ENCODE data around the gene AUTS2. TPM values are rescaled to one million over a fixed set of nuclear protein-coding genes. Genes with fewer than 3 reads are reported as not detected.
A peak's percentile ranks its signal among the peaks of the same experiment; 100 is the strongest.

The AUTS2 gene
- total and polyA plus RNA-seq, 2 of the 8 experiments (the other 6 are each of a cell fraction or from before 2014, with no cell fraction given) = 25.9 to 101 TPM

- TF ChIP-seq RXRA (IDR thresholded peaks at IDR 0.05; ENCODE audit: insufficient read depth, low read depth, low read length) (no peak), TEAD4 (IDR thresholded peaks at IDR 0.05; ENCODE audit: low read depth, low read length) (0 out of 2 replicates have a peak, but pooled peaks have one; percentile 39), CHD2 (IDR thresholded peaks at IDR 0.05; ENCODE audit: low read length) (peak; percentile 58), MAX (IDR thresholded peaks at IDR 0.05) (peak; percentile 76), CTCF (IDR thresholded peaks at IDR 0.05; ENCODE audit: control extremely low read depth in 1 of 3, insufficient read depth in 1 of 3, low read depth in 1 of 3, low read length in 3 of 3) (peak; percentile 82 to 96 (median 87)), CREB1 (IDR thresholded peaks at IDR 0.05) (peak; percentile 45; the same call in 1 of the 2 replicates), SP1 (IDR thresholded peaks at IDR 0.05; ENCODE audit: low read depth, low read length) (no peak)
- TF ChIP-seq, protein P1, sequence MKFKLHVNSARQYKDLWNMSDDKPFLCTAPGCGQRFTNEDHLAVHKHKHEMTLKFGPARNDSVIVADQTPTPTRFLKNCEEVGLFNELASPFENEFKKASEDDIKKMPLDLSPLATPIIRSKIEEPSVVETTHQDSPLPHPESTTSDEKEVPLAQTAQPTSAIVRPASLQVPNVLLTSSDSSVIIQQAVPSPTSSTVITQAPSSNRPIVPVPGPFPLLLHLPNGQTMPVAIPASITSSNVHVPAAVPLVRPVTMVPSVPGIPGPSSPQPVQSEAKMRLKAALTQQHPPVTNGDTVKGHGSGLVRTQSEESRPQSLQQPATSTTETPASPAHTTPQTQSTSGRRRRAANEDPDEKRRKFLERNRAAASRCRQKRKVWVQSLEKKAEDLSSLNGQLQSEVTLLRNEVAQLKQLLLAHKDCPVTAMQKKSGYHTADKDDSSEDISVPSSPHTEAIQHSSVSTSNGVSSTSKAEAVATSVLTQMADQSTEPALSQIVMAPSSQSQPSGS (IDR thresholded peaks at IDR 0.05; ENCODE audit: low read length) = peak; percentile 8; the same call in 1 of the 2 replicates
- TF ChIP-seq, protein P2, sequence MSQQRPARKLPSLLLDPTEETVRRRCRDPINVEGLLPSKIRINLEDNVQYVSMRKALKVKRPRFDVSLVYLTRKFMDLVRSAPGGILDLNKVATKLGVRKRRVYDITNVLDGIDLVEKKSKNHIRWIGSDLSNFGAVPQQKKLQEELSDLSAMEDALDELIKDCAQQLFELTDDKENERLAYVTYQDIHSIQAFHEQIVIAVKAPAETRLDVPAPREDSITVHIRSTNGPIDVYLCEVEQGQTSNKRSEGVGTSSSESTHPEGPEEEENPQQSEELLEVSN (IDR thresholded peaks at IDR 0.05) = peak; percentile 93
Measured at GRCh38 chr7:70829221-70830059, 1231.2 kb downstream of the AUTS2 start (continued).
